AG09319 (cell line): ENCODE results near the gene PSME1.

Experiments used
- DNase-seq: peaks from one replicate; pipeline ENCODE4 v3.0.0-alpha.2; 2010; ENCODE audit warnings: low read depth; ENCODE audit errors: extremely low read depth
- CTCF ChIP-seq: IDR thresholded peaks from 2 replicates; pipeline ENCODE4 v1.5.1; 2011; ENCODE audit warnings: low read depth, mild to moderate bottlenecking, inconsistent platforms, low read length, moderate library complexity

Gene PSME1

GRCh38 chr14:24151404-24152080 is 15.5 kb downstream of the PSME1 start:
- DNase-seq = no peak
- TF ChIP-seq CTCF = no peak

- no peak for DNase-seq
- no peak for TF ChIP-seq CTCF
These were observed 19.1 kb downstream of the PSME1 start for GRCh38 chr14:24155100-24155499.

- no peak for TF ChIP-seq CTCF
- DNase-seq = no peak
These were observed 20.8 kb downstream of the PSME1 start for GRCh38 chr14:24156840-24157239.

GRCh38 chr14:24157331-24157730 is 21.3 kb downstream of the PSME1 start:
- no peak for DNase-seq
- no peak for TF ChIP-seq CTCF

- TF ChIP-seq CTCF = no peak
- DNase-seq = no peak
These were observed 23.9 kb downstream of the PSME1 start for GRCh38 chr14:24159777-24160498.

- DNase-seq = no peak
- TF ChIP-seq CTCF = no peak
These were observed 24.5 kb downstream of the PSME1 start for GRCh38 chr14:24160499-24160849.
